ENCODE data around the gene TMEM156. TPM values are rescaled to one million over a fixed set of nuclear protein-coding genes. Genes with fewer than 3 reads are reported as not detected.
"Not testable (repeated sequence)": the region's sequence is repeated elsewhere in the genome, so short reads cannot be mapped to it uniquely, and the experiment has no call there.

TMEM156 gene
- total RNA-seq, 1 donor = 1.1 TPM

GRCh38 chr4:38994135-38994534 lies 38.1 kb downstream of the TMEM156 start:
- no peak for DNase-seq (ENCODE audit: low read depth in 2 of 3, low spot score in 2 of 3)

GRCh38 chr4:38993683-38994082 lies 38.5 kb downstream of the TMEM156 start:
- DNase-seq (ENCODE audit: low read depth in 2 of 3, low spot score in 2 of 3) = no peak

- DNase-seq (ENCODE audit: low read depth in 2 of 3, low spot score in 2 of 3) = no peak
These were observed 42.0 kb downstream of the TMEM156 start for GRCh38 chr4:38990241-38990640.

- no peak for DNase-seq (ENCODE audit: low read depth in 2 of 3, low spot score in 2 of 3)
These were observed 42.7 kb downstream of the TMEM156 start for GRCh38 chr4:38989487-38989886.

- not testable (repeated sequence) for DNase-seq (ENCODE audit: low read depth in 2 of 3, low spot score in 2 of 3)
These were observed 43.9 kb downstream of the TMEM156 start for GRCh38 chr4:38988353-38988752.

- no peak for DNase-seq (ENCODE audit: low read depth in 2 of 3, low spot score in 2 of 3)
These were observed 44.7 kb downstream of the TMEM156 start for GRCh38 chr4:38987491-38987890.

GRCh38 chr4:38985410-38986100 lies 46.7 kb downstream of the TMEM156 start:
- DNase-seq (ENCODE audit: low read depth in 2 of 3, low spot score in 2 of 3) = peak in 2 of 3 donors; percentile 14 to 15

- DNase-seq (ENCODE audit: low read depth in 2 of 3, low spot score in 2 of 3) = no peak
These were observed 48.2 kb downstream of the TMEM156 start for GRCh38 chr4:38983787-38984598.

GRCh38 chr4:38983291-38983690 lies 48.9 kb downstream of the TMEM156 start:
- no peak for DNase-seq (ENCODE audit: low read depth in 2 of 3, low spot score in 2 of 3)

GRCh38 chr4:38982361-38983095 lies 49.7 kb downstream of the TMEM156 start:
- no peak for DNase-seq (ENCODE audit: low read depth in 2 of 3, low spot score in 2 of 3)

GRCh38 chr4:38980903-38981676 lies 51.1 kb downstream of the TMEM156 start:
- peak in 1 of 3 donors; percentile 10 for DNase-seq (ENCODE audit: low read depth in 2 of 3, low spot score in 2 of 3)

- no peak for DNase-seq (ENCODE audit: low read depth in 2 of 3, low spot score in 2 of 3)
These were observed 52.5 kb downstream of the TMEM156 start for GRCh38 chr4:38979511-38980230.

GRCh38 chr4:38979081-38979480 lies 53.1 kb downstream of the TMEM156 start:
- no peak for DNase-seq (ENCODE audit: low read depth in 2 of 3, low spot score in 2 of 3)

GRCh38 chr4:38976308-38976707 lies 55.9 kb downstream of the TMEM156 start:
- DNase-seq (ENCODE audit: low read depth in 2 of 3, low spot score in 2 of 3) = no peak

- no peak for DNase-seq (ENCODE audit: low read depth in 2 of 3, low spot score in 2 of 3)
These were observed 63.5 kb downstream of the TMEM156 start for GRCh38 chr4:38968668-38969067.

- no peak for DNase-seq (ENCODE audit: low read depth in 2 of 3, low spot score in 2 of 3)
These were observed 64.7 kb downstream of the TMEM156 start for GRCh38 chr4:38967260-38968095.

- DNase-seq (ENCODE audit: low read depth in 2 of 3, low spot score in 2 of 3) = no peak
These were observed 66.3 kb downstream of the TMEM156 start for GRCh38 chr4:38965866-38966265.

GRCh38 chr4:38964942-38965775 lies 67.0 kb downstream of the TMEM156 start:
- DNase-seq (ENCODE audit: low read depth in 2 of 3, low spot score in 2 of 3) = no peak

All from hematopoietic multipotent progenitor cell (in vitro differentiated cells).